HepG2 (cell line): Measurements from ENCODE around the gene AKAP14. TPM values are rescaled to one million over a fixed set of nuclear protein-coding genes. Genes with fewer than 3 reads are reported as not detected.

Experiments
- FOXO4 ChIP-seq: sonication (generic); formaldehyde crosslinking; conservative IDR thresholded peaks from 2 replicates; pipeline ENCODE4 v1.8.1; 2023; ENCODE audit warnings: missing genetic modification reagents
- GATA4 ChIP-seq: sonication (generic); IDR thresholded peaks from 2 replicates; pipeline ENCODE4 v1.6.1; 2016; ENCODE audit warnings: antibody characterized with exemption, low read depth, borderline replicate concordance
- GFI1 ChIP-seq: sonication (generic); formaldehyde crosslinking; IDR thresholded peaks from 2 replicates; pipeline ENCODE4 v1.5.0; 2020; ENCODE audit warnings: missing genetic modification reagents, mild to moderate bottlenecking, borderline replicate concordance
- HIC2 ChIP-seq: sonication (generic); formaldehyde crosslinking; IDR thresholded peaks from 2 replicates; pipeline ENCODE4 v1.9.0; 2022; ENCODE audit warnings: low read depth, missing genetic modification reagents
- MYNN ChIP-seq: sonication (generic); formaldehyde crosslinking; IDR thresholded peaks from 2 replicates; pipeline ENCODE4 v1.4.0; 2020; ENCODE audit warnings: mild to moderate bottlenecking, low read depth, missing genetic modification reagents
- NFIB ChIP-seq: sonication (generic); formaldehyde crosslinking; IDR thresholded peaks from 2 replicates; pipeline ENCODE4 v1.9.0; 2021; ENCODE audit warnings: missing genetic modification reagents, mild to moderate bottlenecking, borderline replicate concordance
- SYNCRIP ChIP-seq: fragments of 200-400 bp; formaldehyde crosslinking; IDR thresholded peaks from 2 replicates; pipeline ENCODE4 v1.6.1; 2018; ENCODE audit warnings: mild to moderate bottlenecking, low read depth, low read length; ENCODE audit not compliant: insufficient read depth
- TBL1XR1 ChIP-seq: fragments of 150-350 bp; IDR thresholded peaks from 2 replicates; pipeline ENCODE4 v1.6.1; 2014; ENCODE audit warnings: borderline replicate concordance, low read length; ENCODE audit not compliant: partially characterized antibody
- WIZ ChIP-seq: sonication (generic); formaldehyde crosslinking; IDR thresholded peaks from 2 replicates; pipeline ENCODE4 v1.5.1; 2020; ENCODE audit warnings: mild to moderate bottlenecking, missing genetic modification reagents
- ZBED4 ChIP-seq: sonication (generic); formaldehyde crosslinking; IDR thresholded peaks from 2 replicates; pipeline ENCODE4 v1.4.0; 2020; ENCODE audit warnings: missing genetic modification reagents, borderline replicate concordance
- ZKSCAN5 ChIP-seq: sonication (generic); formaldehyde crosslinking; IDR thresholded peaks from 2 replicates; pipeline ENCODE4 v1.5.1; 2020; ENCODE audit warnings: mild to moderate bottlenecking, missing genetic modification reagents
- ZMYM2 ChIP-seq: sonication (generic); formaldehyde crosslinking; IDR thresholded peaks from 2 replicates; pipeline ENCODE4 v1.8.0; 2022; ENCODE audit warnings: mild to moderate bottlenecking, missing genetic modification reagents
- ZNF260 ChIP-seq: sonication (generic); formaldehyde crosslinking; IDR thresholded peaks from 2 replicates; pipeline ENCODE4 v1.4.0; 2020; ENCODE audit warnings: missing genetic modification reagents, low read depth, mild to moderate bottlenecking, borderline replicate concordance
- ZNF263 ChIP-seq: sonication (generic); formaldehyde crosslinking; IDR thresholded peaks from 2 replicates; pipeline ENCODE4 v1.4.0; 2020; ENCODE audit warnings: missing genetic modification reagents
- ZNF383 ChIP-seq: sonication (generic); formaldehyde crosslinking; IDR thresholded peaks from 2 replicates; pipeline ENCODE4 v1.4.0; 2020; ENCODE audit warnings: missing genetic modification reagents, mild to moderate bottlenecking, borderline replicate concordance
- ZNF878 ChIP-seq: sonication (generic); formaldehyde crosslinking; IDR thresholded peaks from 2 replicates; pipeline ENCODE4 v1.8.1; 2023; ENCODE audit warnings: mild to moderate bottlenecking, missing genetic modification reagents, moderate library complexity
- ZSCAN5A ChIP-seq: sonication (generic); formaldehyde crosslinking; IDR thresholded peaks from 2 replicates; pipeline ENCODE4 v1.8.0; 2022; ENCODE audit warnings: mild to moderate bottlenecking, missing genetic modification reagents, borderline replicate concordance
- polyA plus RNA-seq, 8 experiments: library from polyadenylated mRNA; depleted of rRNA in 3 of 8; stranded (reverse) in 7 of 8; unstranded in 1 of 8; fragments of >200 nt; fragmentation: Illumina TruSeq in 4 of 8; extraction: Trizol in 4 of 8; gene quantifications; 2 replicates each; pipeline versions ENCODE4 v1.2.1 to v1.2.3, GENCODE V29; 2011 to 2016; ENCODE audit warnings: low read depth in 4 of 8, missing spikeins in 1 of 8, mixed read lengths in 1 of 8; ENCODE audit not compliant: insufficient read depth in 1 of 8
- total RNA-seq, 5 experiments: library from RNA; depleted of rRNA; stranded (reverse); fragments of >200 nt; fragmentation: Illumina TruSeq; extraction: Trizol; gene quantifications; 2 replicates each; pipeline ENCODE4 v1.2.3, GENCODE V29; 2016; ENCODE audit warnings: low read depth in 1 of 5

AKAP14 gene
- total and polyA plus RNA-seq, 2 of the 13 experiments (the other 11 are each of a cell fraction or from before 2014, with no cell fraction given) = 0.20 to 1.7 TPM

- TF ChIP-seq ZBED4 (CRISPR knock-in tag) (no peak; the same call in 1 of the 2 replicates), ZNF878 (CRISPR knock-in tag) (0 out of 2 replicates have a peak, but pooled peaks have one; percentile 49), GATA4 (no peak), ZNF383 (CRISPR knock-in tag) (no peak), ZNF263 (CRISPR knock-in tag) (no peak), NFIB (CRISPR knock-in tag) (no peak), ZKSCAN5 (CRISPR knock-in tag) (no peak), SYNCRIP (no peak), TBL1XR1 (no peak), HIC2 (no peak), WIZ (CRISPR knock-in tag) (0 out of 2 replicates have a peak, but pooled peaks have one; percentile 35), FOXO4 (CRISPR knock-in tag) (no peak), ZNF260 (CRISPR knock-in tag) (no peak), ZSCAN5A (no peak), GFI1 (CRISPR knock-in tag) (no peak), ZMYM2 (no peak), MYNN (0 out of 2 replicates have a peak, but pooled peaks have one; percentile 53)
Measured at GRCh38 chrX:119943185-119943988, 47.7 kb downstream of the AKAP14 start, which contains the start of gene NKAP (continued).
